Fibroblast of lung (primary cell): ENCODE data around the gene NABP1.

Source experiments
- CTCF ChIP-seq, 2 donors: IDR thresholded peaks in 1 of 2; conservative IDR thresholded peaks in 1 of 2; 1 replicate in 1 of 2; 2 replicates in 1 of 2; pipeline ENCODE4 v1.5.1; 2011 to 2012; ENCODE audit warnings: low read length in 2 of 2, control low read depth in 1 of 2, inconsistent platforms in 1 of 2, low read depth in 1 of 2, mild to moderate bottlenecking in 1 of 2
- EZH2 ChIP-seq: IDR thresholded peaks from 2 replicates; pipeline ENCODE4 v1.5.1; 2012; ENCODE audit warnings: low read length, control low read depth, mild to moderate bottlenecking; ENCODE audit errors: missing control alignments

DNA sequence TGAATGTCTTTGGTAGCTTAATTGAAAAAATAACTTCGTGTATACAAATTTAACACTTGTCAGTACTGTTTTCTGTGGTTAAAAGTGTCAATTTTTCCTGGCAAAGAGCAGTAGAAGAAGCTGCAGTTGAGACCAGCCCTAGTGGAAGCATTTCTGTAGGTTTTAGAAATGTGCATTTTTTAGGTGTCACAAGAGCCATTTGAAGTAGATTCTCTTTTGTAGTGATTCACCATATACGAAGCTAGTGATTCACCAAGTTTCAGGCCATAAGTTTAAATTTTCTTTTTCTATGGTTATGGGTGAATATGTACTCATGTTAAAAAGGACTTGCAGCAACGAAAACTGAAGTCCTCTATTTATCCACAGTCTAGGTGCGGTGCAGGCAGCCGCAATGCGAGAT lies 4.2 kb downstream of the NABP1 start:
- no peak for TF ChIP-seq CTCF (conservative IDR thresholded peaks at IDR 0.05 in 1 of 2, IDR thresholded peaks at IDR 0.05 in 1 of 2; ENCODE audit: low read depth in 1 of 2, low read length in 2 of 2)
- no peak for TF ChIP-seq EZH2
